DND-41 (cell line): ENCODE data around the gene GSDME.

ENCODE experiments used
- ATAC-seq: fragments of 200-7000 bp; cut with Tn5 transposase; 3 replicates; pipeline ENCODE4 v1.9.1; 2021; ENCODE audit warnings: low read depth; ENCODE audit not compliant: insufficient read depth
- DNase-seq: peaks from one replicate; pipeline ENCODE4 v3.0.0-alpha.2; 2020
- H2AFZ ChIP-seq: 2 replicates; pipeline ENCODE4 v1.6.0; 2012; ENCODE audit warnings: low read depth, low read length
- H3K27ac ChIP-seq: 2 replicates; pipeline ENCODE4 v1.5.1; 2012; ENCODE audit warnings: low read length, inconsistent platforms
- H3K27me3 ChIP-seq: fragments of 200-600 bp; sonication (generic); 2 replicates; pipeline ENCODE4 v1.6.0; 2012; ENCODE audit warnings: low read length, mild to moderate bottlenecking, inconsistent platforms; ENCODE audit not compliant: insufficient read depth, poor library complexity
- H3K36me3 ChIP-seq: 2 replicates; pipeline ENCODE4 v1.5.1; 2012; ENCODE audit warnings: low read length, inconsistent platforms; ENCODE audit not compliant: insufficient read depth
- H3K4me1 ChIP-seq: 2 replicates; pipeline ENCODE4 v1.5.1; 2012; ENCODE audit warnings: mild to moderate bottlenecking, low read length; ENCODE audit not compliant: insufficient read depth
- H3K4me2 ChIP-seq: 2 replicates; pipeline ENCODE4 v1.6.0; 2012; ENCODE audit warnings: mild to moderate bottlenecking, moderate library complexity, low read length, inconsistent platforms; ENCODE audit not compliant: insufficient read depth
- H3K4me3 ChIP-seq, 2 experiments: fragments of 200-600 bp in 1 of 2; shearing (Covaris generic) in 1 of 2; 2 replicates each; pipeline ENCODE4 v1.5.1; 2012 to 2016; ENCODE audit warnings: inconsistent platforms in 2 of 2, low read length in 2 of 2, mild to moderate bottlenecking in 2 of 2, low read depth in 1 of 2, moderate library complexity in 1 of 2
- H3K79me2 ChIP-seq: 2 replicates; pipeline ENCODE4 v1.6.0; 2012; ENCODE audit warnings: low read length, inconsistent platforms; ENCODE audit not compliant: insufficient read depth
- H3K9ac ChIP-seq: 2 replicates; pipeline ENCODE4 v1.6.0; 2012; ENCODE audit warnings: low read depth, mild to moderate bottlenecking, inconsistent platforms, low read length, moderate library complexity
- H3K9me3 ChIP-seq: 2 replicates; pipeline ENCODE4 v1.5.1; 2012; ENCODE audit warnings: low read length, moderate library complexity, mild to moderate bottlenecking, inconsistent platforms; ENCODE audit not compliant: insufficient read depth, severe bottlenecking
- H4K20me1 ChIP-seq: 2 replicates; pipeline ENCODE4 v1.6.0; 2012; ENCODE audit warnings: low read length; ENCODE audit not compliant: insufficient read depth
- CTCF ChIP-seq: IDR thresholded peaks from 2 replicates; pipeline ENCODE4 v1.5.1; 2012; ENCODE audit warnings: borderline replicate concordance, low read length, moderate library complexity, mild to moderate bottlenecking; ENCODE audit not compliant: poor library complexity, severe bottlenecking; ENCODE audit errors: extremely low read depth
- EZH2 ChIP-seq: IDR thresholded peaks from 3 replicates; pipeline ENCODE4 v1.6.1; 2012; ENCODE audit warnings: borderline replicate concordance, low read depth, mild to moderate bottlenecking, moderate library complexity, low read length, inconsistent platforms; ENCODE audit not compliant: severe bottlenecking

The GSDME gene

GRCh38 chr7:24778543-24779282, 21.4 kb upstream of the GSDME start:
- no peak for TF ChIP-seq CTCF
- TF ChIP-seq EZH2, result no peak
- no peak overlapping the region for H3K4me2 ChIP-seq
- peaks cover 3% of the 10 kb centered on the region for H3K9me3 ChIP-seq
- H3K9ac ChIP-seq, result no peak overlapping the region
- no peak overlapping the region for H2AFZ ChIP-seq
- no peaks in the 10 kb centered on the region for H3K79me2 ChIP-seq
- no peaks in the 10 kb centered on the region for H4K20me1 ChIP-seq
- ATAC-seq, result peak; percentile 57
- H3K27me3 ChIP-seq, result no peaks in the 10 kb centered on the region
- H3K4me3 ChIP-seq, result no peak overlapping the region
- H3K36me3 ChIP-seq, result no peaks in the 10 kb centered on the region
- no peaks in the 10 kb centered on the region for H3K4me1 ChIP-seq
- peak; percentile 20 for DNase-seq
- no peak overlapping the region for H3K27ac ChIP-seq

- DNase-seq, result no peak
- TF ChIP-seq EZH2 (no peak), CTCF (no peak)
These were observed 20.5 kb upstream of the GSDME start for GRCh38 chr7:24777806-24778205.

GRCh38 chr7:24773646-24774045, 16.4 kb upstream of the GSDME start:
- Histone ChIP-seq H3K36me3 (no peaks in the 10 kb centered on the region), H3K4me2 (no peak overlapping the region), H3K4me3 (no peak overlapping the region), H3K9me3 (no peaks in the 10 kb centered on the region), H2AFZ (no peak overlapping the region), H3K4me1 (peaks cover 5% of the 10 kb centered on the region; the same call in 1 of the 2 replicates), H3K79me2 (no peaks in the 10 kb centered on the region), H3K9ac (no peak overlapping the region), H3K27ac (no peak overlapping the region), H3K27me3 (no peaks in the 10 kb centered on the region), H4K20me1 (no peaks in the 10 kb centered on the region)
- DNase-seq (no peak), ATAC-seq (no peak)
- TF ChIP-seq EZH2 (no peak), CTCF (no peak)

More at GRCh38 chr7:24777806-24778205, 20.5 kb upstream of the GSDME start:
- H3K9me3 ChIP-seq, result no peaks in the 10 kb centered on the region
- no peaks in the 10 kb centered on the region for H3K27me3 ChIP-seq
- no peak overlapping the region for H3K4me3 ChIP-seq
- no peak overlapping the region for H2AFZ ChIP-seq
- no peak overlapping the region for H3K27ac ChIP-seq
- no peak overlapping the region for H3K9ac ChIP-seq
- ATAC-seq, result no peak
- no peaks in the 10 kb centered on the region for H3K4me1 ChIP-seq
- no peaks in the 10 kb centered on the region for H4K20me1 ChIP-seq
- H3K36me3 ChIP-seq, result no peaks in the 10 kb centered on the region
- no peak overlapping the region for H3K4me2 ChIP-seq
- H3K79me2 ChIP-seq, result no peaks in the 10 kb centered on the region

- no peak overlapping the region for H3K27ac ChIP-seq
- H3K4me1 ChIP-seq, result peaks cover 9% of the 10 kb centered on the region; the same call in 1 of the 2 replicates
- DNase-seq (no peak), ATAC-seq (no peak)
- no peak overlapping the region for H3K4me2 ChIP-seq
- no peaks in the 10 kb centered on the region for H3K79me2 ChIP-seq
- no peak overlapping the region for H3K9ac ChIP-seq
- H3K27me3 ChIP-seq, result no peaks in the 10 kb centered on the region
- H3K36me3 ChIP-seq, result no peaks in the 10 kb centered on the region
- no peaks in the 10 kb centered on the region for H3K9me3 ChIP-seq
- no peak overlapping the region for H3K4me3 ChIP-seq
- no peaks in the 10 kb centered on the region for H4K20me1 ChIP-seq
- TF ChIP-seq CTCF (no peak), EZH2 (no peak)
- H2AFZ ChIP-seq, result no peak overlapping the region
These were observed 12.6 kb upstream of the GSDME start for GRCh38 chr7:24769851-24770250.
